CD4-positive, alpha-beta memory T cell (primary cell): ENCODE results near the gene ATP8B4. TPM values are rescaled to one million over a fixed set of nuclear protein-coding genes. Genes with fewer than 3 reads are reported as not detected.

ENCODE experiments used
- CTCF ChIA-PET: fragments of 350-600 bp; sonication (Branson Sonifier 250); formaldehyde crosslinking; loops from one replicate; lab custom pipeline; 2021; ENCODE audit warnings: inconsistent platforms; ENCODE audit not compliant: partially characterized antibody; lab: Charles Lee
- POLR2A ChIA-PET: fragments of 350-600 bp; sonication (Branson Sonifier 250); formaldehyde crosslinking; loops from one replicate; lab custom pipeline; 2021; ENCODE audit not compliant: partially characterized antibody; lab: Charles Lee
- DNase-seq, 5 donors: peaks; one replicate each; pipeline versions ENCODE4 v3.0.0 to v3.0.0-alpha.2; 2020 to 2022; ENCODE audit warnings: mixed read lengths in 1 of 5
- H3K27ac ChIP-seq: one replicate; pipeline ENCODE4 v1.7.0; 2013; ENCODE audit warnings: low read depth, low read length
- H3K27me3 ChIP-seq: 2 replicates; pipeline ENCODE4 v1.7.0; 2013; ENCODE audit warnings: mild to moderate bottlenecking, low read length, moderate library complexity; ENCODE audit not compliant: insufficient read depth
- H3K36me3 ChIP-seq: 2 replicates; pipeline ENCODE4 v1.7.0; 2013; ENCODE audit warnings: mild to moderate bottlenecking, low read length, moderate library complexity; ENCODE audit not compliant: insufficient read depth
- H3K4me1 ChIP-seq: 2 replicates; pipeline ENCODE4 v1.7.0; 2013; ENCODE audit warnings: mild to moderate bottlenecking, low read length, moderate library complexity; ENCODE audit not compliant: insufficient read depth
- H3K4me3 ChIP-seq, 2 donors: one replicate each; pipeline ENCODE4 v1.7.0; 2013; ENCODE audit warnings: low read length in 2 of 2, mild to moderate bottlenecking in 1 of 2
- H3K9me3 ChIP-seq, 2 donors: one replicate each; pipeline ENCODE4 v1.7.0; 2013; ENCODE audit warnings: low read length in 2 of 2, control low read depth in 1 of 2; ENCODE audit not compliant: control insufficient read depth in 1 of 2
- H3K27ac Mint-ChIP-seq, 7 donors: one replicate each; pipeline ENCODE4 v1.8.0; 2020 to 2021; ENCODE audit warnings: mixed read lengths in 7 of 7, mild to moderate bottlenecking in 6 of 7, inconsistent platforms in 3 of 7, moderate library complexity in 3 of 7
- H3K27me3 Mint-ChIP-seq, 2 donors: one replicate each; pipeline ENCODE4 v1.8.0; 2020 to 2021; ENCODE audit warnings: mixed read lengths in 2 of 2
- H3K36me3 Mint-ChIP-seq, 2 donors: one replicate each; pipeline ENCODE4 v1.8.0; 2020 to 2021; ENCODE audit warnings: mixed read lengths in 2 of 2, inconsistent platforms in 1 of 2, mild to moderate bottlenecking in 1 of 2
- H3K4me1 Mint-ChIP-seq, 4 donors: one replicate each; pipeline ENCODE4 v1.8.0; 2020 to 2021; ENCODE audit warnings: mixed read lengths in 4 of 4, mild to moderate bottlenecking in 1 of 4
- H3K4me3 Mint-ChIP-seq, 8 donors: one replicate each; pipeline ENCODE4 v1.8.0; 2020 to 2021; ENCODE audit warnings: mixed read lengths in 8 of 8, mild to moderate bottlenecking in 7 of 8, moderate library complexity in 6 of 8, inconsistent platforms in 3 of 8
- H3K9me3 Mint-ChIP-seq, 8 donors: one replicate each; pipeline ENCODE4 v1.8.0; 2020 to 2021; ENCODE audit warnings: mixed read lengths in 8 of 8, mild to moderate bottlenecking in 5 of 8, inconsistent platforms in 3 of 8, moderate library complexity in 1 of 8
- intact Hi-C: fragments of 100-400 bp; cut with micrococcal nuclease; formaldehyde crosslinking; loops from one replicate; pipeline ENCODE4 v1.15.1; 2023
- polyA plus RNA-seq, 2 donors: library from polyadenylated mRNA; unstranded; fragments of 300-500 nt; fragmentation: Illumina TruSeq; gene quantifications; one replicate each; pipeline ENCODE4 v1.2.3, GENCODE V29; 2021
- total RNA-seq, 2 experiments: library from RNA; stranded (reverse); gene quantifications; one replicate each; pipeline ENCODE4 v1.2.3, GENCODE V29; 2021

Gene ATP8B4
- total and polyA plus RNA-seq, 4 experiments from 2014 or later, result 0.11 to 0.67 (median 0.44) TPM; not detected in 1

DNA sequence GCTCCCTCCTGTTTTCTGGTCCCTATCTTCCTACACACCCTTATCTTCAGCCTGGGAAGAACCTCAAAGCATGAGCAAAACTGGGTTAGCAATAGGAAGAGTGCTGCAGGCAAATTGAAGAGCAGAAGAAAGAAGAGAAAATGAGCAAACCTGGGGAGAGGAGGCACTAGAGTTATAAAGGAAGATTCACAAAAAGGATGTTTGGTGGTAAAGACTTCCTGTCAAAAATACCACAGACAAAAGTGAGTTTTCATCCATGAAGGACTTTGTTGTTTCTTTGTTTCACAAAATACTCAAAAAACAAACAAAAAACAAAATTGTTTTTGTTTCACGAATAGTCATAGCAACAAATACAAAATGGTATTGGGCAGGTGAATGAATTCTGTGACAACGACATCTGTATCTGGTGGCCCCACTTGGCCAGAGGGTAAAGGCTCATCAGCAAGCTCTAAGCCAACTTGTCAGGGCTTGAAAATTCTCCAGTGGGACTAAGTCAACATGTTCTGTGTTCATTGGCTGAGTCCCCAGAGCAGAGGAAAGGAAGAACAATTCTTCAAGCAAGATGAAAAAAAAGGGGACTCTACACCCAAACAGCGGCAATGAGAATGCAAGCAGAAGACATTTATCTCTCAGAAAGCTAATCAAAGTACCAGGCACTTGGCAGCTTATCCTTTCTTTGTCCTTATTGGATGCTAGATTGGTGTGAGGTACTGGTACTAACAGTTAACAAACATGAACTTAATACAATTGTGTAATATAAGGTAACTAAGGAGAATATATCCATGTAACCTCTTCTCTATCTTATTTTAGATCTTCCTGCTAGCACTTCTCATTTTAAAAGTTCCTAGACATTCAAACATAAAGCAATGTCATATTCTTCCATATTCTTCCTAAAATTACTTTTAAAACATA lies 9.7 kb downstream of the ATP8B4 start:
- Histone ChIP-seq H3K4me3 (no peak overlapping the region), H3K27ac (no peak overlapping the region), H3K9me3 (no peaks in the 10 kb centered on the region), H3K27me3 (no peaks in the 10 kb centered on the region), H3K4me1 (peaks cover 16% of the 10 kb centered on the region), H3K36me3 (no peaks in the 10 kb centered on the region)
- intact Hi-C loops, result no loop called here
- Mint-ChIP-seq H3K9me3 (peaks cover 0 to 2% (median 0%) of the 10 kb centered on the region in 8 donors), H3K4me1 (peaks cover 13 to 31% (median 19%) of the 10 kb centered on the region in 4 donors), H3K36me3 (no peaks in the 10 kb centered on the region), H3K4me3 (peak overlapping the region in 4 of 8 donors; percentile 0 to 49 (median 15)), H3K27ac (peak overlapping the region in 5 of 7 donors; percentile 32 to 82 (median 49)), H3K27me3 (peaks cover 2 to 3% of the 10 kb centered on the region in 2 donors)
- peak in 1 of 5 donors; percentile 3 for DNase-seq
- POLR2A ChIA-PET, result no interaction called here
- CTCF ChIA-PET, result no interaction called here

GRCh38 chr15:50108461-50108860 lies 10.6 kb downstream of the ATP8B4 start:
- H3K27me3 Mint-ChIP-seq, result peaks cover 1 to 2% of the 10 kb centered on the region in 2 donors
- no peaks in the 10 kb centered on the region for H3K36me3 Mint-ChIP-seq
- H3K9me3 Mint-ChIP-seq, result peaks cover 0 to 2% (median 0%) of the 10 kb centered on the region in 8 donors
- no peak overlapping the region for H3K27ac Mint-ChIP-seq
- H3K4me3 Mint-ChIP-seq, result peak overlapping the region in 1 of 8 donors; percentile 25
- no peak overlapping the region for H3K27ac ChIP-seq
- no peaks in the 10 kb centered on the region for H3K27me3 ChIP-seq
- CTCF ChIA-PET, result no interaction called here
- H3K4me3 ChIP-seq, result no peak overlapping the region
- peaks cover 16% of the 10 kb centered on the region for H3K4me1 ChIP-seq
- no peak for DNase-seq
- peaks cover 13 to 31% (median 19%) of the 10 kb centered on the region in 4 donors for H3K4me1 Mint-ChIP-seq
- intact Hi-C loops, result no loop called here
- H3K36me3 ChIP-seq, result no peaks in the 10 kb centered on the region
- no peaks in the 10 kb centered on the region for H3K9me3 ChIP-seq
- POLR2A ChIA-PET, result no interaction called here

DNA sequence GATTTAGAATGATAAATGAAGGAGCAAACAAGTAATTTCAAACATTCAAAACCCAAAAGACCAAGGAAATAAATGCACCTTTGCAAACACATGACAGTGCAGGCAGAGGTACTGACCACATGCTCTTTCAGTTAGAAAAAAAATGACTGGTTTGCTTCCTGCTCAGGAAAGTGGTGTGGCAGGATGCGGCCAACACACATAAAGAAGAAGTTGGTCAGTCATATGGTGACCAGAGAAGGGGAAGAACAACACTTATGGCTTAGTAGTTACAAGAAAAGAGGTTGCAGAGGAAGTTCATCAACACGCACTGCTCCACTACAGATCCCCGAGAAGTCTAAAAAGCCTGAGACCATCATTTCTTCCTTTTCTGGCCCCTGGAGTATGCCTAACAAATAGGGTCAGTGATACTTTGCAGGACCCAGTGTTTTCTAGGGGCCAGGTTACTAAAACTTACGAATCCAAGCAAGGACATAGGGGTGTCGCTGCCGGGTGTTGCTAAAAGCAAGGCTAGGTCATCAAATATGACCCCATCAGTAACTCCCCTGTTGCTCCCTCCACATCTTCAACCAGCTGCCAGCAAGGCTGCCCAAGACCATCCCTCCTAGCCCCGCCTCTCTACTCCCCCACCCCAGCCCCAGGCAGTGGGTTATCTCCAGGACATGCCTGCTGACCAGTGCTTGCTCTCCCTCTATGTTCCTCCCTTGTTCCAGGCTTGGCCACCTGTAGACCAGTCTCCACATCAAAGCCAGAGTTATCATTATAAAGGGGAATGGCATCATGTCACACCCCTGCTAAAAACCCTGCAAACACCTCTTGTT lies 11.2 kb downstream of the ATP8B4 start:
- POLR2A ChIA-PET, result no interaction called here
- Histone ChIP-seq H3K36me3 (no peaks in the 10 kb centered on the region), H3K27ac (no peak overlapping the region), H3K4me3 (no peak overlapping the region), H3K4me1 (peaks cover 16% of the 10 kb centered on the region), H3K9me3 (no peaks in the 10 kb centered on the region), H3K27me3 (no peaks in the 10 kb centered on the region)
- peak overlapping the region in 1 of 7 donors; percentile 53 for H3K27ac Mint-ChIP-seq
- peaks cover 0 to 2% (median 0%) of the 10 kb centered on the region in 8 donors for H3K9me3 Mint-ChIP-seq
- H3K27me3 Mint-ChIP-seq, result peaks cover 2% of the 10 kb centered on the region in 2 donors
- H3K4me3 Mint-ChIP-seq, result peak overlapping the region in 1 of 8 donors; percentile 25
- intact Hi-C loops, result no loop called here
- H3K36me3 Mint-ChIP-seq, result no peaks in the 10 kb centered on the region
- peaks cover 13 to 31% (median 19%) of the 10 kb centered on the region in 4 donors for H3K4me1 Mint-ChIP-seq
- no peak for DNase-seq
- CTCF ChIA-PET, result no interaction called here

- H3K4me3 Mint-ChIP-seq, result no peak overlapping the region
These were observed 11.9 kb downstream of the ATP8B4 start for GRCh38 chr15:50107157-50107556.

DNA sequence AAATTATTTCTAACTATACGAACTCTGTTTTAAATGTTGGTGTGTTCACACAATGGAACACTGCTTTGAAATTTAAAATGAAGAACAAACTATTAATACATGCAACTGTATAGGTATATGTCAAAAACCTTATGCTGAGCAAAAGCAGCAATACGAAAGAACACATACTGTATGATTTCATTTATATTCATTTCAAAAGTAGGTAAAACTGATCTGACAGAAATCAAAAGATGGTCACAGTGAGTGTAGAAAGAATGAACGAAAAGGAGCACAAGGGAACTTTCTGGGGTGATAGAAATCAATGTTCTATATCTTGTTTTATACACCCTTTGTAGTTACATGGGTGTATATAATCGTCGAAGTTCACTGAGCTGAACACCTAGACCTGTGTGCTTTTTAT lies 12.6 kb downstream of the ATP8B4 start:
- H3K4me1 ChIP-seq, result peaks cover 16% of the 10 kb centered on the region
- intact Hi-C loops, result no loop called here
- DNase-seq, result no peak
- ChIA-PET CTCF (no interaction called here), POLR2A (no interaction called here)
- H3K27ac ChIP-seq, result no peak overlapping the region
- H3K27me3 ChIP-seq, result no peaks in the 10 kb centered on the region
- H3K27ac Mint-ChIP-seq, result no peak overlapping the region
- no peaks in the 10 kb centered on the region for H3K36me3 ChIP-seq
- peaks cover 0 to 4% of the 10 kb centered on the region in 2 donors for H3K27me3 Mint-ChIP-seq
- H3K4me1 Mint-ChIP-seq, result peaks cover 13 to 31% (median 19%) of the 10 kb centered on the region in 4 donors
- H3K36me3 Mint-ChIP-seq, result no peaks in the 10 kb centered on the region
- no peak overlapping the region for H3K4me3 Mint-ChIP-seq
- no peaks in the 10 kb centered on the region for H3K9me3 ChIP-seq
- H3K4me3 ChIP-seq, result no peak overlapping the region
- peaks cover 0 to 2% (median 0%) of the 10 kb centered on the region in 8 donors for H3K9me3 Mint-ChIP-seq

More at GRCh38 chr15:50107157-50107556, 11.9 kb downstream of the ATP8B4 start:
- Mint-ChIP-seq H3K36me3 (no peaks in the 10 kb centered on the region), H3K4me1 (peaks cover 13 to 31% (median 19%) of the 10 kb centered on the region in 4 donors), H3K27me3 (peaks cover 2 to 4% of the 10 kb centered on the region in 2 donors), H3K27ac (no peak overlapping the region), H3K9me3 (peaks cover 0 to 2% (median 0%) of the 10 kb centered on the region in 8 donors)
- Histone ChIP-seq H3K9me3 (no peaks in the 10 kb centered on the region), H3K36me3 (no peaks in the 10 kb centered on the region), H3K27me3 (no peaks in the 10 kb centered on the region), H3K27ac (no peak overlapping the region), H3K4me1 (peaks cover 16% of the 10 kb centered on the region), H3K4me3 (no peak overlapping the region)
- intact Hi-C loops, result no loop called here
- ChIA-PET POLR2A (no interaction called here), CTCF (no interaction called here)
- DNase-seq, result no peak

DNA sequence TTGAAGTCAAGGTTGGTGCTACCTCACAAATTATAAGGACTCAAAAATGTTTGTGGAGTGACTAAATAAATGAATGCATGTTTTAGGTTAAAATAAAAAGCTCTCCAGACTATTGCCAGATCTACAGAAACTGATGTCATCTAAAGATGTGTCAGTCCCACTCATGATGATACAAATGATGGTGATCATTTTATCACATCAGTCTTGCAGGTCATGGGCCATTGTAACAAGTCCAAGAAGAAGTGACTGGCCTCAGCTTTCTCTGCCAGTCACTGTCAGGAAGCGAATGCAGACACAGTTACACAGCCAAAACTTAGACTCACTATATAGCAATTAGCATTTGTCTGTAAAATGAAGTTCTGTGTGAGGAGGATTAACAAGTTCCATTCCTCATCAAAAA lies 18.5 kb downstream of the ATP8B4 start:
- Histone ChIP-seq H3K4me1 (no peaks in the 10 kb centered on the region), H3K9me3 (no peaks in the 10 kb centered on the region), H3K4me3 (no peak overlapping the region), H3K27ac (no peak overlapping the region), H3K36me3 (no peaks in the 10 kb centered on the region), H3K27me3 (no peaks in the 10 kb centered on the region)
- ChIA-PET POLR2A (no interaction called here), CTCF (no interaction called here)
- peaks cover 2 to 4% of the 10 kb centered on the region in 2 donors for H3K27me3 Mint-ChIP-seq
- no peak for DNase-seq
- H3K9me3 Mint-ChIP-seq, result peaks cover 0 to 4% (median 0%) of the 10 kb centered on the region in 8 donors
- no peaks in the 10 kb centered on the region for H3K4me1 Mint-ChIP-seq
- no peak overlapping the region for H3K4me3 Mint-ChIP-seq
- H3K36me3 Mint-ChIP-seq, result no peaks in the 10 kb centered on the region
- intact Hi-C loops, result no loop called here
- no peak overlapping the region for H3K27ac Mint-ChIP-seq

- no peak overlapping the region for H3K4me3 ChIP-seq
- H3K27ac Mint-ChIP-seq, result no peak overlapping the region
- H3K36me3 ChIP-seq, result no peaks in the 10 kb centered on the region
- H3K4me3 Mint-ChIP-seq, result no peak overlapping the region
- CTCF ChIA-PET, result no interaction called here
- no peaks in the 10 kb centered on the region for H3K4me1 Mint-ChIP-seq
- no peaks in the 10 kb centered on the region for H3K36me3 Mint-ChIP-seq
- no peaks in the 10 kb centered on the region for H3K27me3 ChIP-seq
- no peaks in the 10 kb centered on the region for H3K4me1 ChIP-seq
- no peak overlapping the region for H3K27ac ChIP-seq
- no peak for DNase-seq
- intact Hi-C loops, result no loop called here
- POLR2A ChIA-PET, result no interaction called here
- H3K9me3 Mint-ChIP-seq, result peaks cover 0 to 2% (median 0%) of the 10 kb centered on the region in 8 donors
- H3K27me3 Mint-ChIP-seq, result peaks cover 2 to 4% of the 10 kb centered on the region in 2 donors
- no peaks in the 10 kb centered on the region for H3K9me3 ChIP-seq
These were observed 20.5 kb downstream of the ATP8B4 start for GRCh38 chr15:50098545-50098944.
